HEK293 (cell line): ENCODE results near the gene CCDC9.
A peak's percentile ranks its signal among the peaks of the same experiment; 100 is the strongest.

Experiments used
- BCL6B ChIP-seq: fragments of 450-650 bp; formaldehyde crosslinking; IDR thresholded peaks from 2 replicates; pipeline ENCODE4 v1.5.1; 2017; ENCODE audit warnings: missing biosample characterization, missing genetic modification characterization
- IKZF3 ChIP-seq: fragments of 450-650 bp; IDR thresholded peaks from 2 replicates; pipeline ENCODE4 v1.5.0; 2018; ENCODE audit warnings: missing biosample characterization, mild to moderate bottlenecking, missing genetic modification characterization, moderate library complexity
- KLF1 ChIP-seq: fragments of 450-650 bp; formaldehyde crosslinking; IDR thresholded peaks from 2 replicates; pipeline ENCODE4 v1.5.1; 2016; ENCODE audit warnings: missing biosample characterization, missing genetic modification characterization
- KLF8 ChIP-seq: fragments of 450-650 bp; formaldehyde crosslinking; IDR thresholded peaks from 2 replicates; pipeline ENCODE4 v1.5.1; 2016; ENCODE audit warnings: missing biosample characterization, missing genetic modification characterization
- PBX3 ChIP-seq: sonication (generic); formaldehyde crosslinking; IDR thresholded peaks from 2 replicates; pipeline ENCODE4 v1.8.1; 2022; ENCODE audit warnings: mild to moderate bottlenecking, moderate library complexity, missing genetic modification reagents
- PRDM10 ChIP-seq: fragments of 450-650 bp; formaldehyde crosslinking; IDR thresholded peaks from 2 replicates; pipeline ENCODE4 v1.5.1; 2016; ENCODE audit warnings: missing biosample characterization, missing genetic modification characterization
- PRDM2 ChIP-seq: fragments of 450-650 bp; formaldehyde crosslinking; IDR thresholded peaks from 2 replicates; pipeline ENCODE4 v1.5.1; 2016; ENCODE audit warnings: missing biosample characterization, missing genetic modification characterization, borderline replicate concordance
- YY1 ChIP-seq: fragments of 450-650 bp; formaldehyde crosslinking; IDR thresholded peaks from 2 replicates; pipeline ENCODE4 v1.5.1; 2018; ENCODE audit warnings: missing biosample characterization, missing genetic modification characterization
- ZBTB10 ChIP-seq: fragments of 450-650 bp; formaldehyde crosslinking; IDR thresholded peaks from 2 replicates; pipeline ENCODE4 v1.5.1; 2016; ENCODE audit warnings: missing biosample characterization, missing genetic modification characterization
- ZBTB26 ChIP-seq: fragments of 450-650 bp; formaldehyde crosslinking; optimal IDR thresholded peaks from 2 replicates; pipeline ENCODE3; 2016; ENCODE audit warnings: missing biosample characterization, mild to moderate bottlenecking, missing genetic modification characterization
- ZNF146 ChIP-seq: fragments of 450-650 bp; formaldehyde crosslinking; IDR thresholded peaks from 2 replicates; pipeline ENCODE4 v1.5.1; 2016; ENCODE audit warnings: missing biosample characterization, missing genetic modification characterization
- ZNF274 ChIP-seq, 2 experiments: fragments of 200-500 bp in 1 of 2; fragments of 450-650 bp in 1 of 2; sonication (Bioruptor generic) in 1 of 2; formaldehyde crosslinking in 1 of 2; IDR thresholded peaks; 2 replicates each; pipeline versions ENCODE4 v1.5.1 to v1.6.1; 2014 to 2016; ENCODE audit warnings: borderline replicate concordance in 1 of 2, inconsistent platforms in 1 of 2, low read length in 1 of 2, missing biosample characterization in 1 of 2, missing genetic modification characterization in 1 of 2
- ZNF292 ChIP-seq: fragments of 450-650 bp; formaldehyde crosslinking; IDR thresholded peaks from 2 replicates; pipeline ENCODE4 v1.5.1; 2016; ENCODE audit warnings: low read depth, missing biosample characterization, missing genetic modification characterization, borderline replicate concordance
- ZNF350 ChIP-seq: fragments of 450-650 bp; formaldehyde crosslinking; IDR thresholded peaks from 2 replicates; pipeline ENCODE4 v1.5.0; 2017; ENCODE audit warnings: missing biosample characterization, mild to moderate bottlenecking, missing genetic modification characterization
- ZNF473 ChIP-seq: fragments of 450-650 bp; formaldehyde crosslinking; IDR thresholded peaks from 2 replicates; pipeline ENCODE4 v1.5.1; 2017; ENCODE audit warnings: missing biosample characterization, missing genetic modification characterization
- ZNF513 ChIP-seq: fragments of 450-650 bp; IDR thresholded peaks from 2 replicates; pipeline ENCODE4 v1.5.1; 2018; ENCODE audit warnings: missing biosample characterization, missing genetic modification characterization
- ZNF549 ChIP-seq: fragments of 450-650 bp; IDR thresholded peaks from 2 replicates; pipeline ENCODE4 v1.5.1; 2018; ENCODE audit warnings: missing biosample characterization, missing genetic modification characterization, mild to moderate bottlenecking, inconsistent platforms, moderate library complexity
- ZNF629 ChIP-seq: fragments of 450-650 bp; formaldehyde crosslinking; IDR thresholded peaks from 2 replicates; pipeline ENCODE4 v1.5.1; 2017; ENCODE audit warnings: missing biosample characterization, missing genetic modification characterization
- ZNF707 ChIP-seq: fragments of 450-650 bp; formaldehyde crosslinking; IDR thresholded peaks from 2 replicates; pipeline ENCODE4 v1.5.1; 2016; ENCODE audit warnings: missing biosample characterization, missing genetic modification characterization

Gene CCDC9

GRCh38 chr19:47231215-47232054 lies 24.9 kb upstream of the CCDC9 start (continued):
- TF ChIP-seq PRDM2 = no peak
- no peak for TF ChIP-seq ZNF350 (tag by site-specific recombination)
- TF ChIP-seq ZBTB26 (tag by site-specific recombination) = peak; percentile 66
- TF ChIP-seq ZNF707 (tag by site-specific recombination) = no peak
- no peak for TF ChIP-seq ZNF513 (tag by site-specific recombination)
- TF ChIP-seq YY1 (tag by site-specific recombination) = no peak
- no peak for TF ChIP-seq IKZF3 (tag by site-specific recombination)
- TF ChIP-seq ZNF473 (tag by site-specific recombination) = no peak
- TF ChIP-seq ZNF146 (tag by site-specific recombination) = no peak
- peak; percentile 71; the same call in 1 of the 2 replicates for TF ChIP-seq KLF8 (tag by site-specific recombination)
- TF ChIP-seq PRDM10 = peak; percentile 65
- TF ChIP-seq ZNF629 (tag by site-specific recombination) = peak; percentile 41; the same call in 1 of the 2 replicates
- TF ChIP-seq ZNF292 (tag by site-specific recombination) = no peak
- peak; percentile 75 for TF ChIP-seq PBX3
- TF ChIP-seq ZNF549 (tag by site-specific recombination) = no peak
- peak; percentile 96 for TF ChIP-seq ZBTB10 (tag by site-specific recombination)
- 0 out of 2 replicates have a peak, but pooled peaks have one; percentile 6 for TF ChIP-seq BCL6B (tag by site-specific recombination)
- TF ChIP-seq ZNF274 (IDR thresholded peaks at IDR 0.05; ENCODE audit: low read length) = no peak
- TF ChIP-seq ZNF274 (tag by site-specific recombination; IDR thresholded peaks at IDR 0.05; ENCODE audit: borderline replicate concordance) = 0 out of 2 replicates have a peak, but pooled peaks have one; percentile 61
- peak; percentile 85 for TF ChIP-seq KLF1 (tag by site-specific recombination)
